ENCODE results near the gene DHRS9. TPM values are rescaled to one million over a fixed set of nuclear protein-coding genes. Genes with fewer than 3 reads are reported as not detected.

DHRS9 gene
- total and polyA plus RNA-seq, 9 of the 15 experiments (the other 6 are each of a cell fraction or from before 2014, with no cell fraction given), result 0.27 to 1.7 (median 0.69) TPM

DNA sequence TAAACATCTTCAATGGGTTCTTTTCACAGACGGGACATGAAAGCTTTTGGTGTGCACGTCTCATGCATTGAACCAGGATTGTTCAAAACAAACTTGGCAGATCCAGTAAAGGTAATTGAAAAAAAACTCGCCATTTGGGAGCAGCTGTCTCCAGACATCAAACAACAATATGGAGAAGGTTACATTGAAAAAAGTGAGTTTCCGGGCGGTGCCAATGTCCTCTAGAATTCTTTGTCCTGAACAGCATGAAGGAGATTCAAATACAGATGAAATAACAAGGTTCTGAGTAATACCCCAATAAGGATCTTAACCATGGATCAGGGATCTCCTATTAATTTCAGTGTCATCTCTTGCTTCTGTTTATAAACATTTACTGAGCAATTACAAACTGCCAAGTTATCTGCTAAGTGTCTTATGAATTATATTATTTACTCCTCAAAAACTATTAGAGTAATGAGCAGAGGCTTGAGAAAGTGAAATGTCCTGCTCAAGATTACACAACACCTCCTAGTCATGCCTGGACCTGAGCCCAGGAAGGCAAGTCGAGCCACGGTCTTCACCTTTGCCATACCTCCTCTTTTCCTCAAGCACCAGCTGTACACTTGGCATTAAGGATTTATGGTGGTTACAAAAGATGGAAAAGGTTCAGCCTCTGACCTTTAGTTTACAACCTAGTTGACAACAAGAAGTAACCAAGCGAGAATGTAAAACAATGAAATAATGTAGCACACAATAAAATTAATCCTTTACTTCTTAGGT is 22.6 kb downstream of the DHRS9 start:
- no peak overlapping the region for H2AFZ ChIP-seq (ENCODE audit: low read depth, low read length)
- no TSS peak for BruUV-seq (replicated peaks)
- TF ChIP-seq E4F1 (CRISPR knock-in tag; IDR thresholded peaks at IDR 0.05; ENCODE audit: borderline replicate concordance) (no peak), ZNF184 (CRISPR knock-in tag; IDR thresholded peaks at IDR 0.05) (no peak), CEBPB (tag; IDR thresholded peaks at IDR 0.05) (peak; percentile 89), CEBPG (CRISPR knock-in tag; IDR thresholded peaks at IDR 0.05) (no peak), CEBPG (tag; conservative IDR thresholded peaks at IDR 0.05 in 1 of 2, IDR thresholded peaks at IDR 0.05 in 1 of 2) (peak in 1 of 2 experiments; percentile 61; a peak in 1 of 4 replicates), HMBOX1 (IDR thresholded peaks at IDR 0.05) (0 out of 2 replicates have a peak, but pooled peaks have one; percentile 13)
- no peak overlapping the region for H3K4me2 ChIP-seq (ENCODE audit: insufficient read depth, low read length)
- DNase-seq (ENCODE audit: extremely low read depth in 1 of 4, low spot score in 3 of 4) (no peak), ATAC-seq (no peak), FAIRE-seq (no peak)
- no peaks in the 10 kb centered on the region for H3K27me3 ChIP-seq (ENCODE audit: control insufficient read depth in 2 of 2, insufficient read depth in 2 of 2, low read length in 2 of 2)
- H3K27ac ChIP-seq (ENCODE audit: extremely low read depth, low read depth, low read length), result no peak overlapping the region
- H3K9me1 ChIP-seq (ENCODE audit: control insufficient read depth, insufficient read depth, low read length), result no peaks in the 10 kb centered on the region
- intact Hi-C loops (cut with micrococcal nuclease), result no loop called here
- no peaks in the 10 kb centered on the region for H4K20me1 ChIP-seq (replicated peaks; ENCODE audit: control insufficient read depth, insufficient read depth, low read length)
- H3K4me3 ChIP-seq, result no peak overlapping the region
- H3K9me3 ChIP-seq (replicated peaks; ENCODE audit: control insufficient read depth, insufficient read depth, low read depth, low read length), result no peaks in the 10 kb centered on the region
- ChIA-PET CTCF (ENCODE audit: low intra/inter-chr PET ratio) (no interaction called here), POLR2A (interaction anchor here (0.7 kb wide), 1 partner anchor 35 kb away, joined by 3 read pairs; no protein-coding TSS in a partner anchor)
- in situ Hi-C loops (cut with MboI), result no loop called here
- peaks cover 0 to 18% of the 10 kb centered on the region in 2 experiments; a peak in 3 of 5 replicates for H3K4me1 ChIP-seq (replicated peaks in 1 of 2; ENCODE audit: control insufficient read depth in 2 of 2, insufficient read depth in 2 of 2, low read length in 2 of 2)
- no peaks in the 10 kb centered on the region for H3K79me2 ChIP-seq (ENCODE audit: control insufficient read depth, insufficient read depth, low read length)
- H3K9ac ChIP-seq (ENCODE audit: insufficient read depth in 1 of 2, low read depth in 2 of 2, low read length in 2 of 2), result no peak overlapping the region
- no peaks in the 10 kb centered on the region for H3K36me3 ChIP-seq (ENCODE audit: control insufficient read depth, insufficient read depth, low read length)
- 34% methylated on average over 8 of the region's 8 CpGs for WGBS (ENCODE audit: insufficient coverage, low coverage, missing lambda C conversion rate)
